Testis (tissue), 3 donors: ENCODE results near the gene SRPK3. TPM values are rescaled to one million over a fixed set of nuclear protein-coding genes. Genes with fewer than 3 reads are reported as not detected.

ENCODE experiments used
- DNase-seq: peaks from one replicate; pipeline ENCODE4 v3.0.0-alpha.2; 2019
- H3K27ac ChIP-seq, 2 donors: fragments of 200-600 bp; sonication (generic); one replicate each; pipeline ENCODE4 v1.5.1; 2019
- H3K27me3 ChIP-seq: fragments of 200-600 bp; sonication (generic); one replicate; pipeline ENCODE4 v1.5.1; 2019
- H3K36me3 ChIP-seq: fragments of 200-600 bp; sonication (generic); one replicate; pipeline ENCODE4 v1.5.1; 2017; ENCODE audit warnings: low read depth; ENCODE audit errors: missing control alignments
- H3K4me1 ChIP-seq: fragments of 200-600 bp; sonication (generic); one replicate; pipeline ENCODE4 v1.5.1; 2019
- H3K4me3 ChIP-seq, 2 donors: fragments of 200-600 bp; sonication (generic); one replicate each; pipeline ENCODE4 v1.5.1; 2017 to 2019
- H3K9me3 ChIP-seq: fragments of 200-600 bp; sonication (generic); one replicate; pipeline ENCODE4 v1.5.1; 2017
- POLR2A ChIP-seq: fragments of 450-650 bp; IDR thresholded peaks from one replicate; pipeline ENCODE4 v1.6.1; 2017; ENCODE audit warnings: antibody characterized with exemption, mild to moderate bottlenecking, moderate library complexity
- WGBS, 2 donors: methylation state at CpG; one replicate each; pipeline ENCODE4 v1.1.5; 2018; 5-methylcytosine and 5-hydroxymethylcytosine counted together
- intact Hi-C: fragments of 100-400 bp; cut with DNase I; formaldehyde crosslinking; loops from one replicate; pipeline ENCODE4 v1.15.1; 2023; ENCODE audit warnings: low total_unique reads
- polyA plus RNA-seq: library from polyadenylated mRNA; stranded (reverse); fragments of 350-450 nt; fragmentation: Illumina TruSeq; extraction: RNeasy Lipid Tissue Mini Kit (QIAGEN cat#74804); gene quantifications from one replicate; pipeline ENCODE4 v1.2.3, GENCODE V29; 2014; ENCODE audit warnings: low read depth, low replicate concordance; ENCODE audit not compliant: insufficient read depth
- total RNA-seq, 2 donors: library from RNA; depleted of rRNA; stranded (reverse); fragments of >200 nt; gene quantifications; one replicate each; pipeline ENCODE4 v1.2.3, GENCODE V29; 2016
- TF ChIP-seq, protein P1 (sequence below), 3 experiments: fragments of 450-650 bp in 2 of 3; fragments of 200-600 bp in 1 of 3; sonication (generic) in 1 of 3; IDR thresholded peaks; one replicate each; pipeline ENCODE4 v1.5.1; 2016 to 2019; ENCODE audit warnings: antibody characterized with exemption in 3 of 3, mild to moderate bottlenecking in 2 of 3, moderate library complexity in 1 of 3

The SRPK3 gene
- total and polyA plus RNA-seq, 3 donors from 2014 or later, result 0.62 to 2.2 (median 1.3) TPM

- no peak overlapping the region for H3K27ac ChIP-seq
- intact Hi-C loops, result no loop called here
- WGBS, 2 donors, result 80 to 88% methylated on average over 3 of the region's 3 CpGs
- no peak for DNase-seq
- no peak overlapping the region for H3K4me3 ChIP-seq
- TF ChIP-seq, protein P1, sequence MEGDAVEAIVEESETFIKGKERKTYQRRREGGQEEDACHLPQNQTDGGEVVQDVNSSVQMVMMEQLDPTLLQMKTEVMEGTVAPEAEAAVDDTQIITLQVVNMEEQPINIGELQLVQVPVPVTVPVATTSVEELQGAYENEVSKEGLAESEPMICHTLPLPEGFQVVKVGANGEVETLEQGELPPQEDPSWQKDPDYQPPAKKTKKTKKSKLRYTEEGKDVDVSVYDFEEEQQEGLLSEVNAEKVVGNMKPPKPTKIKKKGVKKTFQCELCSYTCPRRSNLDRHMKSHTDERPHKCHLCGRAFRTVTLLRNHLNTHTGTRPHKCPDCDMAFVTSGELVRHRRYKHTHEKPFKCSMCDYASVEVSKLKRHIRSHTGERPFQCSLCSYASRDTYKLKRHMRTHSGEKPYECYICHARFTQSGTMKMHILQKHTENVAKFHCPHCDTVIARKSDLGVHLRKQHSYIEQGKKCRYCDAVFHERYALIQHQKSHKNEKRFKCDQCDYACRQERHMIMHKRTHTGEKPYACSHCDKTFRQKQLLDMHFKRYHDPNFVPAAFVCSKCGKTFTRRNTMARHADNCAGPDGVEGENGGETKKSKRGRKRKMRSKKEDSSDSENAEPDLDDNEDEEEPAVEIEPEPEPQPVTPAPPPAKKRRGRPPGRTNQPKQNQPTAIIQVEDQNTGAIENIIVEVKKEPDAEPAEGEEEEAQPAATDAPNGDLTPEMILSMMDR (IDR thresholded peaks at IDR 0.05), result no peak
- no peak for TF ChIP-seq POLR2A
- peaks cover 4% of the 10 kb centered on the region for H3K4me1 ChIP-seq
- no peaks in the 10 kb centered on the region for H3K9me3 ChIP-seq
- H3K27me3 ChIP-seq, result no peaks in the 10 kb centered on the region
- H3K36me3 ChIP-seq, result no peaks in the 10 kb centered on the region
Observed at GRCh38 chrX:153827016-153827415, 46.2 kb downstream of the SRPK3 start.

- intact Hi-C loops, result no loop called here
- H3K27ac ChIP-seq, result no peak overlapping the region
- H3K9me3 ChIP-seq, result no peaks in the 10 kb centered on the region
- 77 to 83% methylated on average over 1 to 9 of the region's 9 CpGs for WGBS, 2 donors
- DNase-seq, result no peak
- no peak overlapping the region for H3K4me3 ChIP-seq
- no peak for TF ChIP-seq POLR2A
- TF ChIP-seq, protein P1 (IDR thresholded peaks at IDR 0.05), result no peak
- H3K27me3 ChIP-seq, result no peaks in the 10 kb centered on the region
- H3K4me1 ChIP-seq, result peaks cover 4% of the 10 kb centered on the region
- no peaks in the 10 kb centered on the region for H3K36me3 ChIP-seq
Observed at GRCh38 chrX:153827903-153828302, 47.1 kb downstream of the SRPK3 start.

- H3K4me3 ChIP-seq, result no peak overlapping the region
Observed at GRCh38 chrX:153828308-153828707, 47.5 kb downstream of the SRPK3 start.

GRCh38 chrX:153828723-153829548 lies 48.1 kb downstream of the SRPK3 start:
- no peak overlapping the region for H3K27ac ChIP-seq
- peaks cover 4% of the 10 kb centered on the region for H3K4me1 ChIP-seq
- no peak for DNase-seq
- H3K27me3 ChIP-seq, result no peaks in the 10 kb centered on the region
- TF ChIP-seq, protein P1 (IDR thresholded peaks at IDR 0.05), result no peak
- TF ChIP-seq POLR2A, result no peak
- intact Hi-C loops, result no loop called here
- WGBS, 2 donors, result 2% methylated on average over 24 of the region's 50 CpGs; no CpG with 5 or more reads in 1 of the 2 donors
- no peaks in the 10 kb centered on the region for H3K36me3 ChIP-seq
- no peak overlapping the region for H3K4me3 ChIP-seq
- H3K9me3 ChIP-seq, result no peaks in the 10 kb centered on the region

More at GRCh38 chrX:153828308-153828707, 47.5 kb downstream of the SRPK3 start:
- no peaks in the 10 kb centered on the region for H3K9me3 ChIP-seq
- no peaks in the 10 kb centered on the region for H3K27me3 ChIP-seq
- no peak for TF ChIP-seq POLR2A
- TF ChIP-seq, protein P1 (IDR thresholded peaks at IDR 0.05), result no peak
- intact Hi-C loops, result no loop called here
- no peak overlapping the region for H3K27ac ChIP-seq
- DNase-seq, result no peak
- peaks cover 4% of the 10 kb centered on the region for H3K4me1 ChIP-seq
- 47% methylated on average over 8 of the region's 17 CpGs; no CpG with 5 or more reads in 1 of the 2 donors for WGBS, 2 donors
- H3K36me3 ChIP-seq, result no peaks in the 10 kb centered on the region

GRCh38 chrX:153829549-153829798 lies 48.6 kb downstream of the SRPK3 start:
- DNase-seq, result no peak
- intact Hi-C loops, result no loop called here

More at GRCh38 chrX:153829549-153829798, 48.6 kb downstream of the SRPK3 start:
- peak overlapping the region; percentile 4 to 44 for H3K4me3 ChIP-seq
- H3K36me3 ChIP-seq, result no peaks in the 10 kb centered on the region
- no peak for TF ChIP-seq POLR2A
- TF ChIP-seq, protein P1 (IDR thresholded peaks at IDR 0.05), result no peak
- WGBS, 2 donors, result no CpG with 5 or more reads among the region's 27 CpGs
- H3K9me3 ChIP-seq, result no peaks in the 10 kb centered on the region
- H3K27me3 ChIP-seq, result no peaks in the 10 kb centered on the region
- no peak overlapping the region for H3K27ac ChIP-seq
- H3K4me1 ChIP-seq, result peaks cover 4% of the 10 kb centered on the region
